ENCODE measurements around the gene PIK3AP1.

PIK3AP1 gene

GRCh38 chr10:96672481-96673175, 47.7 kb downstream of the PIK3AP1 start:
- no peak for DNase-seq (ENCODE audit: low spot score)

- no peak for DNase-seq (ENCODE audit: low spot score)
Measured at GRCh38 chr10:96671211-96671890, 49.0 kb downstream of the PIK3AP1 start.

GRCh38 chr10:96670786-96671185, 49.5 kb downstream of the PIK3AP1 start:
- DNase-seq (ENCODE audit: low spot score): no peak

- DNase-seq (ENCODE audit: low spot score): no peak
Measured at GRCh38 chr10:96667401-96667800, 52.9 kb downstream of the PIK3AP1 start.

- DNase-seq (ENCODE audit: low spot score): no peak
Measured at GRCh38 chr10:96666741-96667140, 53.6 kb downstream of the PIK3AP1 start.

- no peak for DNase-seq (ENCODE audit: low spot score)
Measured at GRCh38 chr10:96665306-96665705, 55.0 kb downstream of the PIK3AP1 start.

GRCh38 chr10:96664563-96664962, 55.8 kb downstream of the PIK3AP1 start:
- DNase-seq (ENCODE audit: low spot score): no peak

- no peak for DNase-seq (ENCODE audit: low spot score)
Measured at GRCh38 chr10:96663797-96664196, 56.5 kb downstream of the PIK3AP1 start.

- DNase-seq (ENCODE audit: low spot score): no peak
Measured at GRCh38 chr10:96661632-96662031, 58.7 kb downstream of the PIK3AP1 start.

- DNase-seq (ENCODE audit: low spot score): no peak
Measured at GRCh38 chr10:96660297-96660696, 60.0 kb downstream of the PIK3AP1 start.

- no peak for DNase-seq (ENCODE audit: low spot score)
Measured at GRCh38 chr10:96658844-96659243, 61.5 kb downstream of the PIK3AP1 start.

GRCh38 chr10:96657385-96657784, 62.9 kb downstream of the PIK3AP1 start:
- DNase-seq (ENCODE audit: low spot score): no peak

GRCh38 chr10:96656839-96657238, 63.5 kb downstream of the PIK3AP1 start:
- no peak for DNase-seq (ENCODE audit: low spot score)

GRCh38 chr10:96656198-96656577, 64.1 kb downstream of the PIK3AP1 start:
- no peak for DNase-seq (ENCODE audit: low spot score)

- no peak for DNase-seq (ENCODE audit: low spot score)
Measured at GRCh38 chr10:96655461-96656197, 64.7 kb downstream of the PIK3AP1 start.

GRCh38 chr10:96651998-96652431, 68.3 kb downstream of the PIK3AP1 start:
- DNase-seq (ENCODE audit: low spot score): no peak

- no peak for DNase-seq (ENCODE audit: low spot score)
Measured at GRCh38 chr10:96650958-96651357, 69.4 kb downstream of the PIK3AP1 start.

GRCh38 chr10:96648297-96648696, 72.0 kb downstream of the PIK3AP1 start:
- DNase-seq (ENCODE audit: low spot score): no peak

- no peak for DNase-seq (ENCODE audit: low spot score)
Measured at GRCh38 chr10:96647466-96647865, 72.8 kb downstream of the PIK3AP1 start.

GRCh38 chr10:96646751-96647166, 73.6 kb downstream of the PIK3AP1 start:
- no peak for DNase-seq (ENCODE audit: low spot score)

GRCh38 chr10:96646301-96646700, 74.0 kb downstream of the PIK3AP1 start:
- no peak for DNase-seq (ENCODE audit: low spot score)

- no peak for DNase-seq (ENCODE audit: low spot score)
Measured at GRCh38 chr10:96645191-96645721, 75.1 kb downstream of the PIK3AP1 start.

- no peak for DNase-seq (ENCODE audit: low spot score)
Measured at GRCh38 chr10:96643920-96644319, 76.4 kb downstream of the PIK3AP1 start.
